HG03469 (cell line): Measurements from ENCODE around the gene GABRG3.

Experiments used
- ATAC-seq: cut with Tn5 transposase; IDR thresholded peaks from one replicate; pipeline ENCODE4 v1.9.1; 2021; ENCODE audit warnings: mild to moderate bottlenecking, moderate library complexity, moderate number of reproducible peaks; ENCODE audit not compliant: unreplicated experiment

The GABRG3 gene

GRCh38 chr15:26970712-26971210 lies at the start of gene GABRG3:
TSS of gene GABRG3 (plus strand) at chr15:26971181.
- ATAC-seq = no peak

DNA sequence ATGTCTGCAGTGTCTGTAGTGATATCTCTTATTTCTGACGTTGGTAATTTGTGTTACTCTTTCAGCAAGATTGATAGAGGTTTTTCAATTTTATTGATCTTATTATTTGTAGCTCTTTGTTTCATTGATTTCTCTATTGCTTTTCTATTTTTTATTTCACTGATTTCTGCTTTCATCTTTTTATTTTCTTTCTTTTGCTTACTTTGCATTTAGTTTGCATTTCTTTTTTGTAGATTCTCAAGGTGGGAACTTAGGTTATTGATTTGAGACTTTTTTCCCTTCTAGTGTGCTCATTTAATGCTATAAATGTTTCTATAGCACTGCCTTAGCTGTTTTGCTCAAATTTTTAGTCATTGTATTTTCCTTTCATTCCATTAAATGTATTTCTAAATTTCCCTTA lies 49.5 kb upstream of the GABRG3 start:
- ATAC-seq = no peak

DNA sequence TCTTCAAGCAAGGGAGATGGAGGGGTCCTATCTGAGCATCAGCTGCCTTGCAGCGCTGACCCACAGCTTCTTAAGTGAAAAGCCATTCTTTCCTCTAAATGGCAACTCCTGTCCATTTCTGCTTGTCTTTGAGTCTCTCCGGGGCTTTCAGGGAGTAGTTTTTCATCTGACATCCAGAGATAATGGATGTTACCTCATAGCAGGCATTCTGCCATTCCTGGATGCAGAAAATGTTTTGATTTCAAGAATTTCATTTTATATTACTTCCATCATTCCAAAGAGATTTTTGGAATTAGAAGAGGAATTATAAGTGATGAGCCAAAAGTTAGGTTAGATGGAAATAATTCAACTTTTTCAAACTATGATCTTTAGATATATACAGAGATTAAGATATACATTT lies 44.9 kb upstream of the GABRG3 start:
- no peak for ATAC-seq

- no peak for ATAC-seq
Measured at GRCh38 chr15:26928051-26928450, 42.9 kb upstream of the GABRG3 start.

- ATAC-seq = no peak
Measured at GRCh38 chr15:26929588-26929987, 41.4 kb upstream of the GABRG3 start.

DNA sequence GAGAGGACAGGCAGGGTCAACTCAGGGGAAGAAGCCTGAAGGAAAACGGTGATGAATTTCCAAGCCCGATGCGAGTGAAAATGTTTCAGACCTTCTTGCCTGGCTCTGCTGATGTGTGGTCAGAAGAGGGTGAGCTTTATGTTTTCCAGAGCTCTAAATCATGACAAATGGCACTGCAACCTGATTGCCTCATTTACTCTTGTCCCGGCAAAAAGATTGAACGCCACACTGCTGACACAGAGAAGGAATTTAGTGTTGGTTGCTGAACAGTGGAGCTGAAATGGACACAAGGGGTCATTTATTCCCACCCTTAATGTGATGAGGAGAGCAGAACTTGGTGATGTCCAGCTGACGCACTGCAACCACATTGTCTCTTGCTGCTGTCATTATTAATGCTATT lies 36.1 kb upstream of the GABRG3 start:
- no peak for ATAC-seq

- no peak for ATAC-seq
Measured at GRCh38 chr15:26935322-26935721, 35.7 kb upstream of the GABRG3 start.

DNA sequence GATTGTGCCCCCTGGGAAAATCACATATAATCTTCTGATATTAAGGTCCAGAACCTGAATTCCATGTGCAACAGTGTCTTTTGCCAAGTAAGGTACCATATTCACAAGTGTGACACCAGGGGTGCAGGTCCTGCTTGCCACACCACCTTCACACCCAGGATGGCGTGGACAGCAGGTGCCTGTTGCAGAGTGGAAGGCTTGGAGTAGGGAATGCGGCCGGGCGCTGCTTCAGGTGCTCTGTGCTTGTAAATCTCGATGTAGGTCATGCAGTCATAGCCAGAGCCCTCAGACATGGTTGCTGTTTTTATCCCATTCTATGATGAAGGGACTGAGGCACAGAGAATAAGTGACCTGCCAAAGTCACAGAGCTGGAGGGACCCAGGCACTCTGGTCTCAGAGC lies 34.5 kb upstream of the GABRG3 start:
- ATAC-seq = no peak

DNA sequence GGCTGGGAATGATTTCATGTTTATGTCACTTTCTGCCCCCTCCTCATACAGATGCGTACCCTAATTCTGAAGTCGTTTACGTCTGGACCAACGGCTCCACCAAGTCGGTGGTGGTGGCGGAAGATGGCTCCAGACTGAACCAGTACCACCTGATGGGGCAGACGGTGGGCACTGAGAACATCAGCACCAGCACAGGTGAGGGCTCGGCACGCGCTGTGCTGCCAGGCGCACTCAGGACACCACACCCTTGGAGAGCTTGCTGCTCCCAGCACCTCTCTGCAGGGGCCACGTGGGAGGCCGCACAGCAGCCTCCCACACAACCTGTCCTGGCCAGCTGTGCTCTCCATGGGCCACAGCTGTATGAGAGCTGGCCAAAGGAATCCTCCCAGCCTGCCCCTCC lies 33.8 kb upstream of the GABRG3 start:
- ATAC-seq = no peak

DNA sequence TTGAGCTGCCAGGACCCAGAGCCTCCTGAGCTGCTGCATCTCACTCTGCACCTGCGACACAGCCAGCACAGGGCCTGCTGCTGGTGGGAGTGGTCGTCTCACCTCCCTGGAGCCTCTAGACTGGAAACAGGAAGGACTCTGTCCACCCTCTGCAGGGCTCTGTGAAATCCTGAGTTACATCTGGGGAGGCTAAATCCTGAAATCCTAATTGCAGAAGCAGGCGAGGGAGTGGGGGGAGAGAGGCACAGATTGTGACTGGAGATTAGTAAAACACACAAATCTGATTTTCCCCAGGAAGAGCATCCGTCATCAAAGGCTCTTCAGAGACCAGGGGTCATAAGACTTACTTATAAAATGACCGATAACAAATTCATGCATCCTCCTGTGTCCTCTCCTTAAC lies 31.6 kb upstream of the GABRG3 start:
- no peak for ATAC-seq

DNA sequence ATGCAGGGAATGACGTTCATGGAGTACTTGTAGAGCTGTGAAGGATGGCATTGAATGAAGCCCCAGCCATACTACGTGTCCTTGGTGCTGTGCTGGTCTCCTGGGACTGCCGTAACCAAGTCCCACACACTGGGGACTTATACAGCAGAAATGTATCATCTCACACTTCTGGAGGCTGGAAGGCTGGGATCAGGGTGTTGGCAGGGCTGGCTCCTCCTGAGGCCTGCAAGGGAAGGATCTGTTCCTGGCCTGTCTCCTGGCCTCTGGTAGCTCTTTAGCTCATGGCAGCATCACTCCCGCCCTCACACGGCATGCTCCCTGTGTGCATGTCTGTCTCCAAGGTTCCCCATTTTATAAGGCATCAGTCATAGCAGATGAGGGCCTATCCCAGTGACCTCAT lies 29.5 kb upstream of the GABRG3 start:
- ATAC-seq = no peak

DNA sequence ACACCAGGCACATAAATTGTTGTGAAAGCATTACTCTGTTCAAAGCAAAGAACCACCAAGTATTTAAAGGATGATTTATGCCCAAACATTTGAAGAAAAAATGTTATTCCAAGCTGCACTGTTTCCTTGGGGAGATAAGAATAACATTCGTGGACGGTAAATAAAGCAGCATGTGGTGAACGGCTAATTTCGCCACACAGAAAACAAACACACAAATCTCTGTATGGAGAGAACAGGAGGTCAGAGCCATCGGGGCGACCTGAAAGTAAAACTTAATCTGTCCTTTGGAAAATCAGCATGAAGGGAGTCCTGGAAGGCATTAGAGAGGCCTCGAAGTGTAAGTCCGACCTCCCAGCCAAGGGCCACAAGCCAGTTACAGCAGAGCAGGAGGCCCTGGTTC lies 27.1 kb upstream of the GABRG3 start:
- ATAC-seq = no peak

GRCh38 chr15:26945046-26945445 lies 25.9 kb upstream of the GABRG3 start:
- no peak for ATAC-seq

DNA sequence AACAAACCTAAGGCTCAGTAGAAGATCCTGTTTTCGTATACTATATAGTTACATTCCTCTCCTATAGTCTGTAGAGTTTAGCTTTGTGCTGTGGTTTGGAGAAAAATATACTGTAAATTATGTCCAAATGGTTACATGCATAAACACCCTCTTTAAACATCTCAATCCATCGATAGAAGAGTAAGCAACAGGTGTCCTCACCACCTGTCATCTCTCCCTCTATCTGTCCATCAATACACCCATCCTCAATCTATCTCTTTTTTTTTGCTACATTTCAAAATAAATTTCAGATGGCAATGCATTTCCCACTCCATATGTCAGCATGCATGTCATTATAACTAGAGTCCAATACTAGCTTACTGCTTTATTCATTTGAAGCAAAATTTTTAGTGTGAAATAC lies 21.0 kb upstream of the GABRG3 start:
- no peak for ATAC-seq

- ATAC-seq = no peak
Measured at GRCh38 chr15:26954403-26954802, 16.6 kb upstream of the GABRG3 start.

DNA sequence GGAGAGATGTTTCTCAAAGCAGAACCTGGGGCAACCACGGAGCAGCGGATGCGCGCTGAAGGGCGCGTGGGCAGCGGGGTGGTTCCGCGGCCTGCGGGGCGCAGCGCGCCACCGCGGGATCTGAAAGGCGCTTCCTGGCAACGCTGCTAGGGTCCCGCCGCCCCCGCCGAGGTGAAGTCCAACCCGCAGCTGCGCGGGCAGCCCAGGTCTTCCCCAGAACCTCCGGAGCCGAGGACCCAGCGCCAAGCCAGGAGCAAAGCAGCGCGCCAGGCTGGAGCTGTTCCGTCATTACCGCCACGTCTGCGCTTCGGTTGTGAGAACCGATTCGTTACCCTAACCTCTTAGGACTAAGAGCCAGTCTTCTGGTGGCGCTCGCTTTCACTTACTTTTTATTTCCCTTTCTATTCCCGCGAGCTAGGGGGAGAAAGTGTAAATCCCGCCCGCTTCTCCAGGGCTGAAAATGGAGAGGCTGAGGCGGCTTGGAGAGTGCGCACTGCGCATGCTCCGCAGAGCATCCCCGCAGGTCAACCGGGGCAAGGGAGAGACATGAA lies 3.2 kb upstream of the GABRG3 start:
- no peak for ATAC-seq

DNA sequence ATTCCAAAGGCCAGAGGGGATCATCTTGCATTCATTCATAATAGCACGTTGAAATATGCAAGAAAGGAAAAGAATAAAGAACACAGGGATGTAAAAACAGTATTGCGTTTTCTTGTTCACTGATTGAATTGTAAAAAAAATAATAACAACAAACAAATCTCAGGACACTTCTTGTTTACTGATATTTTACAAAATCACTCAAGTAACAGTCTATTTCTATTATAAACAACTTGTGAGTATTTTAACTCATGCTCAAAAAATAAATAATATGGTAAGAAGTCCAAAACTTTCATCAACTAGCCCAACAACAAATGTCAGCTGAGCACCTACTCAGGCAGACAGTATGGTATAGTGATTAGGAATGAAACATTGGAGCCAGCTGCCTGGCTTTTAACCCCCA lies 2.2 kb upstream of the GABRG3 start:
- ATAC-seq = no peak

- no peak for ATAC-seq
Measured at GRCh38 chr15:26971271-26972018, 464 bp downstream of the GABRG3 start.

GRCh38 chr15:26972636-26973035 lies 1.7 kb downstream of the GABRG3 start:
- no peak for ATAC-seq

DNA sequence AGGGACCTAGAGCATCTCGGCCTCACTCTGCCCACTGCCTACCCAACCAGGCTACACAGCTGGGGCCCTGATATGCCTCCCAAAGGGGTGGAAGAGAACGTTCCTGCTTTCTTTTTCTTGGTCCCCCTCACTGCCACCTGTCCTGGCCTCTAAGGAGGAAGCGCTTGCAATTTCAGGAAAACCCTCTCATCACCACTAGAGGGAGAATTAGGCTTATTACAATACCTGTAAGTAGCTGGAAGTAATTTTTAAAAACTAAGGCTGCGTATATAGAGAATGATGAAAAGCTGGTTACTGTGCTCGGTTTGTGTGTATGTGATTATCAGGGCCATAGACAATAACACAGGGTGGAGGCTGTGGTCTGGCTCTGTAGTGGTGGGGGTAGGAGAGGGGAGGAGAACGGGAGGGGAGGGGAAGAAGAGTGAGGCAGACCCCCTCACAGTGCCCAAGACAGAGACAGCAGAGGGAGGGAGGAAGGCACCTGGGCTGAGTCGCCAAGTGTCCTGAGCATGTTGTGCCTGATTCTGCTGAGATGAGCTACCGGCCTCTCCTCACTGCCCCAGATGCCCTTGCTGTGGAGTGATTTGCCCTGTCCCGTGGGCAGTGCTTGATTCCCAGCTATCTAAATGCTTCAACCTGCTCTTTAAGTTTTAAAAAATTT lies 3.3 kb downstream of the GABRG3 start:
- no peak for ATAC-seq

GRCh38 chr15:26981492-26981891 lies 10.5 kb downstream of the GABRG3 start:
- no peak for ATAC-seq

- ATAC-seq = no peak
Measured at GRCh38 chr15:26983822-26984221, 12.8 kb downstream of the GABRG3 start.
